HG03442 (cell line): ENCODE results near the gene BLOC1S6.
A peak's percentile ranks its signal among the peaks of the same experiment; 100 is the strongest.

ENCODE experiments used
- ATAC-seq: cut with Tn5 transposase; IDR thresholded peaks from one replicate; pipeline ENCODE4 v1.9.1; 2021; ENCODE audit warnings: mild to moderate bottlenecking, moderate library complexity; ENCODE audit not compliant: unreplicated experiment

BLOC1S6 gene

GRCh38 chr15:45587863-45588170 lies 638 bp downstream of the BLOC1S6 start:
- no peak for ATAC-seq

- no peak for ATAC-seq
Measured at GRCh38 chr15:45588219-45588875, 1.2 kb downstream of the BLOC1S6 start.

- no peak for ATAC-seq
Measured at GRCh38 chr15:45589256-45589655, 2.1 kb downstream of the BLOC1S6 start.

GRCh38 chr15:45594319-45594718 lies 7.1 kb downstream of the BLOC1S6 start:
- ATAC-seq, result no peak

- ATAC-seq, result no peak
Measured at GRCh38 chr15:45594835-45595530, 7.8 kb downstream of the BLOC1S6 start.

GRCh38 chr15:45603881-45604280 lies 16.7 kb downstream of the BLOC1S6 start:
- ATAC-seq, result no peak

- no peak for ATAC-seq
Measured at GRCh38 chr15:45604326-45604725, 17.1 kb downstream of the BLOC1S6 start.

GRCh38 chr15:45606413-45606812 lies 19.2 kb downstream of the BLOC1S6 start:
- ATAC-seq, result no peak

GRCh38 chr15:45606841-45607240 lies 19.7 kb downstream of the BLOC1S6 start:
- ATAC-seq, result no peak

- no peak for ATAC-seq
Measured at GRCh38 chr15:45611305-45611704, 24.1 kb downstream of the BLOC1S6 start.

GRCh38 chr15:45612790-45613415 lies 25.7 kb downstream of the BLOC1S6 start:
- peak; percentile 55 for ATAC-seq

- ATAC-seq, result no peak
Measured at GRCh38 chr15:45616901-45617323, 29.7 kb downstream of the BLOC1S6 start.

GRCh38 chr15:45618813-45619212 lies 31.6 kb downstream of the BLOC1S6 start:
- no peak for ATAC-seq

GRCh38 chr15:45628136-45628535 lies 41.0 kb downstream of the BLOC1S6 start:
- ATAC-seq, result no peak

GRCh38 chr15:45630917-45631691 lies 43.9 kb downstream of the BLOC1S6 start:
- no peak for ATAC-seq

GRCh38 chr15:45631776-45632175 lies 44.6 kb downstream of the BLOC1S6 start:
- ATAC-seq, result no peak

GRCh38 chr15:45634432-45635190 lies 47.4 kb downstream of the BLOC1S6 start, which contains the start of gene SQOR:
TSS of gene SQOR (plus strand) at chr15:45635029. CDS start at chr15:45658924, 23,895 bp downstream.
- peak; percentile 73 for ATAC-seq

GRCh38 chr15:45635191-45635638 lies 48.0 kb downstream of the BLOC1S6 start:
- peak; percentile 46 for ATAC-seq

- ATAC-seq, result peak; percentile 1
Measured at GRCh38 chr15:45635763-45636292, 48.6 kb downstream of the BLOC1S6 start.

GRCh38 chr15:45637141-45637540 lies 50.0 kb downstream of the BLOC1S6 start:
- no peak for ATAC-seq
